Stimulated activated CD8-positive, alpha-beta memory T cell treated with anti-CD3 and anti-CD28 coated beads, Interleukin-12 subunit alpha, Interleukin-12 subunit beta, amount 100 ng/mL, for 4 hours (primary cell): ENCODE data around the gene PYGB.

ENCODE experiments used
- DNase-seq: peaks from one replicate; pipeline ENCODE4 v3.0.0-alpha.2; 2020; ENCODE audit warnings: low read depth

PYGB gene

GRCh38 chr20:25271486-25272222, 23.8 kb downstream of the PYGB start:
- no peak for DNase-seq

DNA sequence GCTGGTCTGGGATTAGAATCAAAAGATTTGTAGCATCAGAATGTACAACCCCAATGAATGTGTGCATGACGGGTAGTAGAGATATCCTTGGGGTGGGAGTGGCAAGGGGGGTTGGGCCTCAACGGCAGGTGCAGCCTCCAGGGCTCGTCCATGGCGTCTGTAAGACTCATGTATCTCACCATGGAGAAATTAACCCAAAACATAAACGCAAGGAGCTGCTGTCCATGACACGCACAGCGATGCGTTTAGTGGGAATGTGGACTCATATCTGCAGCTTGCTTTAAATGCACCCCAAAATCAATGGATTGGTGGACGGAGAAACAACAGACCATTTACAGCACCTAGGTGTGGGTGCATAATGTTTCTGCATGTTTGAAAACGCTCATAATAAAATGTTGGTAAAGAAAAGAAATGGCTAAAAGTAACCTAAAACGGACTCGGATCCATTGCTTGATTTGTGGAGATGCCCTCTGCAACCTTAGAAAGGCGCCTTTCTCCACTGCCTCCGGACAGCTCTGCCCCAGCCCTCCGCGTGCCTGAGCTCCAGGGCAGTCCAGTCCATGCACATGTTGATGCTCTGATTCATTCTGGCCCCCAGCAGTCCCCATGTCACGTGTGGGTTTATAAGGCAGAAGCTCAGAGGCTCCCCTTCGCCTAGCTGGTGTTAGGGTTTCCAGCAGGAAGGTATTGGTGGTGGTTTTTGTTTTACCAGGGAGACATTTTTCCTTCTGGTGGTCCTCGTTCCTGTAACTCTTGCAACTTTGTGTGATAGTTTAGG, 24.5 kb downstream of the PYGB start:
- DNase-seq = no peak

DNA sequence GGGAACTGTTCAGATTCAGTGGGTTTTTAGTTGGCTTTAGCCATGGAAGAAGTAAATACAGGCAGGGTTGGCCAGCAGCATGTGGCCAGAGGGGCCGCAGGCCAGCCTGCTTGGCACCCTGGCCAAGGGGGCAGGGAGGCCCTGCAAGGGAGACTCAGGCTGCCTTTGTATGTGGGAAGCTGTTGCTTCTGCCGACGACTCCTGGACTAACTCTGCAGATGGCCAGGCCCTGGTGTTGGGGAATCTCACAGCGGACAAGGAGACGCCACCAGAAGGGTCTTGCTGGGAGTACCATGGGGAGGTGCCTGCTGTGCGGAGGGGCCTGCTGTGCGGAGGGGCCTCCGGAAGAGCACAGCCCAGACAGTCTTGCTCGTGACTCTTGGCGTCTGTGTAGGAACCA, 25.2 kb downstream of the PYGB start:
- DNase-seq = no peak

GRCh38 chr20:25273541-25274358, 25.9 kb downstream of the PYGB start:
- no peak for DNase-seq

DNA sequence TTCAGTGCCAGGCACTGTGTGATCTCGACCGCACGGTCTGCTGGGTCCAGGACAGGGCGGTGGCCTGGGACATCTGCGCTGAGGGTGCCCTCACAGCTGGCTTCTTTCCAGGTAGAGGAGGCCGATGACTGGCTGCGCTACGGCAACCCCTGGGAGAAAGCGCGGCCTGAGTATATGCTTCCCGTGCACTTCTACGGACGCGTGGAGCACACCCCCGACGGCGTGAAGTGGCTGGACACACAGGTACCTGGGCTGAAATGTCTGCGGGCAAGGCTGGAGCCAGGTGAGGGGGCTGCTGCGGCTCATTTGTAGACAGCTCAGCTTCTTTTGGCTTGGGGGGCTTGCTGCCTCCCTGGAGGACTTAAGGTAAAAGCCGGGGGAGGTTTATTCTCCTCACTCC, 26.6 kb downstream of the PYGB start:
- no peak for DNase-seq

DNA sequence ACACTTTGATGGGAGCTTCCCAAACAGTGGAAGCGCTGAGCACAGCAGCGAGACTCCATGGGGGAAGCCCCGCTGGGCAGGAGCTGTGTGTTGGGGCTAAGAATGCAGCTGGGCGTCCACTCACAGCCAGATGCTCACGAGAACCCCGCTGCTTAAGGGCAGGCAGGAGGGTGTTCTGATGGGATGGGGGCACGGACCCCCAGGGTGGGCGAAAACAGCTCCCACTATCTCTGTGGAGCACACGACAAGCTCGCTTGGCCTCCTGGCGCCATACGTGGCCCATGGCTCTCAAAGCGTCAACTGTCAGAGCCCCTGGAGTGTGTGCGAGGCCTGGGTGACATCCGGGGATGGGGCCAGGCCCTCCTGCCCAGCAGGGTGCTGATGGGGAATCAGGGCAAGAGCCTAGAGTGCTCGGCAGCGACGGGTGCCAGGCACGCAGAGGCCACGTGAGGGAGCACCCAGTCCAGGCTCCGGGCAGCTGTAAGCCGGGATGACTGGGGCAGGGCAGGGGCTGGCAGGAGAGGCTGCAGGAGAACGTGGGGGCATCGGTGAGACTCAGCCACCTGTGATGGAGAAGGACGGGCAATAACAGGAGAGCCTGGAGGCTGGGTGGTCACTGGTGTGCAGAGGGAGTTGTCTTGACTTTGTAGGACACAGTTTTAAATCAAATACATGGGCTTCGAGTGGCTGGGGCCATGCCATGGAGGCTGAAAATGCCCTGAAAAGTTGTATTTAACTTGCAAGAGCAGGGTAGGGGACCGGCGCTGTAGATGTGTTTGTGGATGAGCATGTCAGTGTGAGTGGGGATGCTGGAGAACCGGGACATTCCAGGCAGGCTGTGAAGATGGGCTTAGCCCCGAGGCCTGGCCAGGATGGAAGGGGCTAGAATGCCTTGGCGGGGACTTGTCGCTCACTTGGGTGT, 27.3 kb downstream of the PYGB start:
- no peak for DNase-seq

DNA sequence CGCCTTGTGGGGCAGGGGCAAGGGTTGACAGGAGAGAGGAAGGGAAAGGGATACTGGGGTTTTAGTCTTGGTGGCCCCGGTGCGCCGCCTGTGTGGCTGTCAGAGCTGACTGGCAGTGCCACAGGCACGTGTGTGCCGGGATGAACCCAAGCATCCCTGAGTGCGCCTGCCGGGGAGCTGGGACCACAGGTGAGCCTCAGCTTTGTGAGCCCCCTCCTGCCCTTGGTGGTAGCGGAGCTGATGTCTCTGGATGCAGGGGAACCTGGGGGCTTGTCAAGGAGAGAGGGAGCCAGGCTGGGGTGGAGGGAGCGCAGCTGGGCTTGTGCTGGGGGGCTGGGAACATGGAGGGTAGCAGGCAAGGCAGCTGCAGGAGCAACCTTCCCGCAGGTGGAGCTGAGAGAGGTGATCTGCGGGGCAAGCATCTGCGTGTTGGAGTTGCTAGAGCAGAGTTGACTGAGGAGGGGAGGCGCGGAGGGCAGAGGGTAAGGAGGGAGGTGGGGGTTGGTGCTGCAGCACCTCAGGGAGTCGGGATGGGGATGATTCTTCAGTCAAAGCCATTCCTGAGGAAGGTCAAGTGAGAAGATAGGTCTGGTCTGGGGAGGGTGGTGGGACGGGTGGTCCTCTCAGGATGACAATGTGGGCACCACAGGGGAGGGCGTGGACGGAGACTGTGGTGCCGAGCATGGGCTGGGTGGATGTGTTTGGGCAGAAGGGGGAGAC, 28.1 kb downstream of the PYGB start:
- DNase-seq = no peak

- no peak for DNase-seq
Observed at GRCh38 chr20:25276533-25277050, 28.7 kb downstream of the PYGB start.

- no peak for DNase-seq
Observed at GRCh38 chr20:25277051-25277801, 29.3 kb downstream of the PYGB start.

DNA sequence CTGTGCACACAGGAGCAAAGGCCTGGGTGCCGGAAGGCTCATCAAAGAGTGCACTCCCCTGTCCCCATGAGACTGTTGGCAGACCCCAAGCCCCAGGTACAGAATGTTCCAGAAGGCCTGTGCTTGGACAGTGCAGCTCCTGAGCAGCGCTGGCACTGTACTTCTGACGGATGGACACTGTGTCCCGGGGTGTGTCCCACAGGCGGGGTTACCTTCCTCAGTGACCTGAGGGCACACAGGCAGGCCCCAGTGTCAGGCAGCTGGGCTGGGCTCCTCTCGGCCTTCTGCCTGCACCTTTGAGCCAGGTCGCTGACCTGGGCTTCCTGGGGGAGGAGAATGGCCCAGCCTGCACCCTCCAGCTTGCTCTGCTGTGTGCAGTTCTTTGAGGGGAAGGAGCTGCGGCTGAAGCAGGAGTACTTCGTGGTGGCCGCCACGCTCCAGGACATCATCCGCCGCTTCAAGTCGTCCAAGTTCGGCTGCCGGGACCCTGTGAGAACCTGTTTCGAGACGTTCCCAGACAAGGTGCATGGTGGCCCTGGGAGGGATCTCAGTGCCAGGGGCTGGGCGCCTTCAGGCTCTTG, 30.1 kb downstream of the PYGB start:
- no peak for DNase-seq

GRCh38 chr20:25278636-25279361, 30.9 kb downstream of the PYGB start:
- DNase-seq = no peak

DNA sequence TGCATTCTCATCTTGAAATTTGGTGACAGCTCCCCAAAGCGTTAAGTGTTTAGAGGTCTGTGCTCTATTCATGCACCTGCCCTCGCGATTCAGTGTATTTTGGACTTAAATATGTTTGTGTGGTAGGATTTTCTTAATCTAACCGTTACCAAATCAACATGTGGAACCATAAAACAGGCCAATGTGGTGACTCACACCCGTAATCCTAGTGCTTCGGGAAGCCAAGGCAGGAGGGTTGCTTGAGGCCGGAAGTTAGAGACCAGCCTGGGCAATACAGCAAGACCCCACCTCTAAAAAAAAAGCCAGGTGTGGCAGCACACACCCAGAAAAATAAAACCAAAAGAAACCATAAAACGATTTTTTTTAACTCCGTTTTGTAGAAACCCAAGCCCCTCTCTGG, 31.5 kb downstream of the PYGB start:
- no peak for DNase-seq

DNA sequence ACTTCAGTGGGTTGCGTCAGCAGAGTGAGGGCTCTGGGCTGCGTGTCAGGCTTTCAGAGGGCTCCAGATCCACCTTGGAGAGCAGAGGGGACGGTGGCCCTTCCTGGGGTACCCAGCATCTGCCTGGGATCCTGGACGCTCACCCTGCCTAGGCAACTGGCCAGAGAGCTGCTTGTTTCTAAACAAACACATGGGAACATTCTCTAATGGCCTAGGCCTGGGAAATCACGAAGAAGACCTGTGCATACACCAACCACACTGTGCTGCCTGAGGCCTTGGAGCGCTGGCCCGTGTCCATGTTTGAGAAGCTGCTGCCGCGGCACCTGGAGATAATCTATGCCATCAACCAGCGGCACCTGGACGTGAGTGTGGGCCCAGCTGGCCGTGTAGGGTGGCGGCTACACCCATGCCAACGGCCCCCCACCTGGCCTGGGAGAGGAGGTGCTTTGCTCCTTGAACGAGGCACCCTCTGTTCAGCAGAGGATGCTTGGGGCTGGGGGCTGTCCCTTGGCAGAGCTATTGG, 32.2 kb downstream of the PYGB start:
- DNase-seq = no peak

GRCh38 chr20:25280574-25281535, 33.0 kb downstream of the PYGB start:
- no peak for DNase-seq

- no peak for DNase-seq
Observed at GRCh38 chr20:25281541-25281991, 33.7 kb downstream of the PYGB start.

- DNase-seq = no peak
Observed at GRCh38 chr20:25282034-25282781, 34.3 kb downstream of the PYGB start.

GRCh38 chr20:25282796-25283195, 34.9 kb downstream of the PYGB start:
- no peak for DNase-seq
